Left lung (tissue), 10 donors: ENCODE results near the gene C12orf50. TPM values are rescaled to one million over a fixed set of nuclear protein-coding genes. Genes with fewer than 3 reads are reported as not detected.
"Not testable (repeated sequence)": the region's sequence is repeated elsewhere in the genome, so short reads cannot be mapped to it uniquely, and the experiment has no call there.

Source experiments
- ATAC-seq: fragments of 200-7000 bp; cut with Tn5 transposase; one replicate; pipeline ENCODE4 v1.9.1; 2020; ENCODE audit warnings: moderate library complexity
- DNase-seq, 4 donors: peaks; one replicate each; pipeline ENCODE4 v3.0.0-alpha.2; 2013 to 2020
- H3K27ac ChIP-seq, 2 donors: fragments of 200-600 bp; sonication (generic) in 1 of 2; one replicate each; pipeline versions ENCODE4 v1.5.0 to v1.8.0; 2020 to 2021
- H3K27me3 ChIP-seq, 2 donors: fragments of 200-600 bp; sonication (generic) in 1 of 2; one replicate each; pipeline versions ENCODE4 v1.5.0 to v1.8.0; 2020 to 2021
- H3K36me3 ChIP-seq, 2 donors: fragments of 200-600 bp; sonication (generic) in 1 of 2; one replicate each; pipeline versions ENCODE4 v1.5.0 to v1.8.0; 2020 to 2021
- H3K4me1 ChIP-seq, 2 donors: fragments of 200-600 bp; one replicate each; pipeline ENCODE4 v1.8.0; 2021
- H3K4me3 ChIP-seq, 2 donors: fragments of 200-600 bp; sonication (generic) in 1 of 2; one replicate each; pipeline versions ENCODE4 v1.5.0 to v1.8.0; 2020 to 2021; ENCODE audit warnings: mild to moderate bottlenecking in 1 of 2
- H3K9me3 ChIP-seq, 2 donors: fragments of 200-600 bp; sonication (generic) in 1 of 2; one replicate each; pipeline versions ENCODE4 v1.5.0 to v1.8.0; 2020 to 2021
- CTCF ChIP-seq, 2 donors: fragments of 200-600 bp; sonication (generic) in 1 of 2; IDR thresholded peaks; one replicate each; pipeline versions ENCODE4 v1.5.0 to v1.8.0; 2021; ENCODE audit warnings: antibody characterized with exemption in 2 of 2
- intact Hi-C, 2 donors: fragments of 100-400 bp; cut with DNase I; formaldehyde crosslinking; loops; one replicate each; pipeline versions ENCODE4 v1.11.2 to v1.14.2; 2022
- polyA plus RNA-seq, 6 donors: library from polyadenylated mRNA; unstranded; fragments of 120-200 nt; gene quantifications; one replicate each; pipeline ENCODE4 v1.2.1, GENCODE V29; 2013; ENCODE audit not compliant: insufficient read length in 6 of 6
- total RNA-seq, 2 donors: library from RNA; stranded (reverse); fragmentation: NEBNext Ultra II Directional; extraction: Animal tissue kit (Norgen Biotek cat#: 25700); gene quantifications; one replicate each; pipeline ENCODE4 v1.2.1, GENCODE V29; 2021
- donor health status: DM: no; HTN: yes; CAD: no.
- donor health status: DM: no; HTN: no; CAD: no.

C12orf50 gene
- total and polyA plus RNA-seq, 8 donors: 0.12 to 0.65 (median 0.53) TPM; not detected in 1

- peak; percentile 14 for ATAC-seq
- intact Hi-C loops: no loop called here
- Histone ChIP-seq H3K9me3 (no peaks in the 10 kb centered on the region), H3K27me3 (no peaks in the 10 kb centered on the region), H3K27ac (peak overlapping the region in 1 of 2 donors; percentile 83), H3K4me3 (peak overlapping the region in 1 of 2 donors; percentile 73), H3K4me1 (peaks cover 9 to 18% of the 10 kb centered on the region in 2 donors), H3K36me3 (no peaks in the 10 kb centered on the region)
- no peak for DNase-seq
- no peak for TF ChIP-seq CTCF (IDR thresholded peaks at IDR 0.05)
Measured at GRCh38 chr12:88036353-88036965, 7.3 kb upstream of the C12orf50 start.

GRCh38 chr12:88035907-88036289, 6.7 kb upstream of the C12orf50 start:
- H3K9me3 ChIP-seq: no peaks in the 10 kb centered on the region
- no peak for TF ChIP-seq CTCF (IDR thresholded peaks at IDR 0.05)
- H3K36me3 ChIP-seq: no peaks in the 10 kb centered on the region
- intact Hi-C loops: no loop called here
- H3K27me3 ChIP-seq: no peaks in the 10 kb centered on the region
- DNase-seq: no peak
- peak; percentile 73 for ATAC-seq
- H3K27ac ChIP-seq: peak overlapping the region; percentile 82 to 83
- H3K4me1 ChIP-seq: peaks cover 9 to 18% of the 10 kb centered on the region in 2 donors
- H3K4me3 ChIP-seq: peak overlapping the region; percentile 73 to 86

GRCh38 chr12:88035271-88035906, 6.2 kb upstream of the C12orf50 start:
- Histone ChIP-seq H3K4me3 (peak overlapping the region; percentile 73 to 86), H3K27me3 (no peaks in the 10 kb centered on the region), H3K9me3 (no peaks in the 10 kb centered on the region), H3K4me1 (peaks cover 9 to 18% of the 10 kb centered on the region in 2 donors), H3K36me3 (no peaks in the 10 kb centered on the region), H3K27ac (peak overlapping the region; percentile 82 to 83)
- intact Hi-C loops: no loop called here
- TF ChIP-seq CTCF (IDR thresholded peaks at IDR 0.05): no peak
- DNase-seq (peak; percentile 83 to 97 (median 92)), ATAC-seq (peak; percentile 99)

- DNase-seq, H3K4me1 ChIP-seq, ATAC-seq, H3K9me3 ChIP-seq, H3K36me3 ChIP-seq, H3K4me3 ChIP-seq, intact Hi-C loops, H3K27ac ChIP-seq, H3K27me3 ChIP-seq: not testable (repeated sequence)
Measured at GRCh38 chr12:88031161-88031560, 2.0 kb upstream of the C12orf50 start.

GRCh38 chr12:88026196-88026595, 3.0 kb downstream of the C12orf50 start:
- Histone ChIP-seq H3K9me3 (no peaks in the 10 kb centered on the region), H3K27ac (no peak overlapping the region), H3K4me3 (no peak overlapping the region), H3K4me1 (no peaks in the 10 kb centered on the region), H3K36me3 (no peaks in the 10 kb centered on the region), H3K27me3 (no peaks in the 10 kb centered on the region)
- TF ChIP-seq CTCF (IDR thresholded peaks at IDR 0.05): no peak
- ATAC-seq (no peak), DNase-seq (no peak)
- intact Hi-C loops: no loop called here
